Transverse colon (tissue), 3 donors: ENCODE data around the gene PACRG.

Source experiments
- CTCF ChIP-seq, 5 experiments: fragments of 200-600 bp in 3 of 5; fragments of 450-650 bp in 2 of 5; sonication (generic) in 3 of 5; IDR thresholded peaks; 1 replicate in 2 of 5; 2 replicates in 3 of 5; pipeline ENCODE4 v1.5.1; 2016 to 2017; ENCODE audit warnings: antibody characterized with exemption in 5 of 5, inconsistent platforms in 3 of 5, mild to moderate bottlenecking in 2 of 5, moderate library complexity in 1 of 5
- POLR2A ChIP-seq: fragments of 450-650 bp; IDR thresholded peaks from one replicate; pipeline ENCODE4 v1.6.1; 2016; ENCODE audit warnings: antibody characterized with exemption, mild to moderate bottlenecking, moderate library complexity

DNA sequence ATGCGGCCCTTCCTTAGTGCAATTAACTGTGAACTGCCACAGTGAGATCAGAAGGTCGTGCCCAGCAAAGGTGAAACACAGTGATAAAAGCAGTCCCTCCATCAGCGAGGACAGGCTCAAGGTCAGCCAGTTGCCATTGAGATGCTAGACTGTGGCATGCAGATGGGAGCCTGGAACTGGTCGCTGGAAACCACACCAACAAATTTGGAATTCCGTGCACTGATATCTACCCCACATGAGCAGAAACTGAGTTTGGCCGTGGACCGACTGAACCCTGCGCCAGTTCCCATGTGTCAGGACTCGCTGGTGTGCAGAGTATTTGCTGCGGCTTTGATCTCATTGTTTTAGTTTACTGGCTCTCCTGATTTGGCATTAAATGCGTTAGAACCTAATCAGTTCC lies 561.1 kb downstream of the PACRG start:
- TF ChIP-seq CTCF (IDR thresholded peaks at IDR 0.05) = no peak
- TF ChIP-seq POLR2A = no peak
